PC-9 (cell line): Measurements from ENCODE around the gene GCFC2.

Experiments
- EZH2 ChIP-seq: fragments of 200-600 bp; sonication (generic); IDR thresholded peaks from 2 replicates; pipeline ENCODE4 v1.8.0; 2017; ENCODE audit warnings: antibody characterized with exemption, low read depth
- TF ChIP-seq, protein P1 (sequence below): fragments of 200-600 bp; sonication (generic); conservative IDR thresholded peaks from 2 replicates; pipeline ENCODE4 v1.6.1; 2017; ENCODE audit warnings: mixed run types, antibody characterized with exemption, mild to moderate bottlenecking, moderate library complexity

DNA sequence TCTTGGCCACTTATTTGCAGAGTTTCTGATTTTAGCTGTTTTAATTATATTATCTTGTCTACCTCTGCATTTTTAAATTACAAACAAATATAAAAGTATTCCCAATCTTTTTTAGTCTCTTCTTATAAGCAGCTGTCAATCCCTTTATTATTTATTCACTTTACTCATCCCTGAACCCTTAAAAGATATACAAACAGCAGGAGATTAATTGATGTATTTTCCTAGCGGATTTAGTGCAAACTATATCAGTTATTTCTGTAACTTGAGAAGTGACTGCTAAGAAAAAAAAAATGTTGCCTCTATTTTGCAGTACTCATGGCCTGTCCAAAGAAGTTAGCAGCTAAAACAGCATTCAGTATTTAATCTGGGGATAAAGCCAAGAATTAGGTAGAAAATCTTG lies 42.1 kb upstream of the GCFC2 start:
- TF ChIP-seq EZH2, result no peak
- TF ChIP-seq, protein P1, sequence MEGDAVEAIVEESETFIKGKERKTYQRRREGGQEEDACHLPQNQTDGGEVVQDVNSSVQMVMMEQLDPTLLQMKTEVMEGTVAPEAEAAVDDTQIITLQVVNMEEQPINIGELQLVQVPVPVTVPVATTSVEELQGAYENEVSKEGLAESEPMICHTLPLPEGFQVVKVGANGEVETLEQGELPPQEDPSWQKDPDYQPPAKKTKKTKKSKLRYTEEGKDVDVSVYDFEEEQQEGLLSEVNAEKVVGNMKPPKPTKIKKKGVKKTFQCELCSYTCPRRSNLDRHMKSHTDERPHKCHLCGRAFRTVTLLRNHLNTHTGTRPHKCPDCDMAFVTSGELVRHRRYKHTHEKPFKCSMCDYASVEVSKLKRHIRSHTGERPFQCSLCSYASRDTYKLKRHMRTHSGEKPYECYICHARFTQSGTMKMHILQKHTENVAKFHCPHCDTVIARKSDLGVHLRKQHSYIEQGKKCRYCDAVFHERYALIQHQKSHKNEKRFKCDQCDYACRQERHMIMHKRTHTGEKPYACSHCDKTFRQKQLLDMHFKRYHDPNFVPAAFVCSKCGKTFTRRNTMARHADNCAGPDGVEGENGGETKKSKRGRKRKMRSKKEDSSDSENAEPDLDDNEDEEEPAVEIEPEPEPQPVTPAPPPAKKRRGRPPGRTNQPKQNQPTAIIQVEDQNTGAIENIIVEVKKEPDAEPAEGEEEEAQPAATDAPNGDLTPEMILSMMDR, result no peak
